SU-DHL-6 (cell line): Measurements from ENCODE around the gene B4GALT5.

Source experiments
- H2AFZ ChIP-seq: fragments of 200-600 bp; sonication (generic); 2 replicates; pipeline ENCODE4 v1.6.1; 2014; ENCODE audit warnings: low read depth, mild to moderate bottlenecking, moderate library complexity, mixed read lengths, antibody characterized with exemption, low read length; ENCODE audit not compliant: severe bottlenecking
- H3F3A ChIP-seq: fragments of 200-600 bp; shearing (Covaris generic); 2 replicates; pipeline ENCODE4 v1.6.0; 2016; ENCODE audit warnings: antibody characterized with exemption, mild to moderate bottlenecking; ENCODE audit not compliant: insufficient read depth
- H3K27ac ChIP-seq: fragments of 200-600 bp; sonication (generic); 2 replicates; pipeline ENCODE4 v1.5.1; 2016; ENCODE audit warnings: low read depth, mild to moderate bottlenecking, low read length, moderate library complexity, mixed read lengths
- H3K27me3 ChIP-seq: fragments of 200-600 bp; sonication (generic), shearing (Covaris generic); 2 replicates; pipeline ENCODE4 v1.6.0; 2014; ENCODE audit warnings: mild to moderate bottlenecking, low read length
- H3K36me3 ChIP-seq: fragments of 200-600 bp; sonication (generic); 2 replicates; pipeline ENCODE4 v1.6.1; 2014; ENCODE audit warnings: mild to moderate bottlenecking, low read length, mixed read lengths
- H3K4me2 ChIP-seq: fragments of 300-600, 200-600 bp; shearing (Covaris generic), sonication (generic); 2 replicates; pipeline ENCODE4 v1.6.0; 2014; ENCODE audit warnings: low read length, low read depth, mild to moderate bottlenecking; ENCODE audit not compliant: poor library complexity, severe bottlenecking
- H3K4me3 ChIP-seq: fragments of 200-600 bp; sonication (generic); 2 replicates; pipeline ENCODE4 v1.5.1; 2014; ENCODE audit warnings: antibody characterized with exemption, low read length, mild to moderate bottlenecking, mixed read lengths; ENCODE audit not compliant: insufficient read depth, poor library complexity, severe bottlenecking
- H3K79me2 ChIP-seq: fragments of 200-600 bp; sonication (generic); 2 replicates; pipeline ENCODE4 v1.6.1; 2014; ENCODE audit warnings: mild to moderate bottlenecking, low read length, moderate library complexity; ENCODE audit not compliant: insufficient read depth
- H3K9ac ChIP-seq: fragments of 200-600 bp; sonication (generic); 2 replicates; pipeline ENCODE4 v1.7.0; 2014; ENCODE audit warnings: mild to moderate bottlenecking, low read length
- H3K9me2 ChIP-seq: fragments of 200-600 bp; sonication (generic); replicated peaks from 2 replicates; pipeline ENCODE4 v1.6.1; 2014; ENCODE audit warnings: low read length; ENCODE audit not compliant: insufficient read depth
- H3K9me3 ChIP-seq: fragments of 200-600 bp; sonication (generic); 2 replicates; pipeline ENCODE4 v1.6.1; 2014; ENCODE audit warnings: low read length, mixed read lengths; ENCODE audit not compliant: insufficient read depth
- H4K20me1 ChIP-seq: fragments of 200-600 bp; sonication (generic); 2 replicates; pipeline ENCODE4 v1.6.1; 2014; ENCODE audit warnings: low read depth, mild to moderate bottlenecking, antibody characterized with exemption, low read length, moderate library complexity, mixed read lengths
- EZH2phosphoT487 ChIP-seq: fragments of 200-600 bp; sonication (generic), shearing (Covaris generic); conservative IDR thresholded peaks from 2 replicates; pipeline ENCODE4 v1.6.1; 2018; ENCODE audit warnings: mild to moderate bottlenecking, antibody characterized with exemption, low read length, moderate library complexity, mixed read lengths
- TF ChIP-seq, protein P1 (sequence below): fragments of 200-600 bp; sonication (generic); IDR thresholded peaks from one replicate; pipeline ENCODE4 v1.5.1; 2017; ENCODE audit warnings: antibody characterized with exemption, mild to moderate bottlenecking, low read length, moderate library complexity; ENCODE audit not compliant: insufficient read depth, poor library complexity, severe bottlenecking

Gene B4GALT5

DNA sequence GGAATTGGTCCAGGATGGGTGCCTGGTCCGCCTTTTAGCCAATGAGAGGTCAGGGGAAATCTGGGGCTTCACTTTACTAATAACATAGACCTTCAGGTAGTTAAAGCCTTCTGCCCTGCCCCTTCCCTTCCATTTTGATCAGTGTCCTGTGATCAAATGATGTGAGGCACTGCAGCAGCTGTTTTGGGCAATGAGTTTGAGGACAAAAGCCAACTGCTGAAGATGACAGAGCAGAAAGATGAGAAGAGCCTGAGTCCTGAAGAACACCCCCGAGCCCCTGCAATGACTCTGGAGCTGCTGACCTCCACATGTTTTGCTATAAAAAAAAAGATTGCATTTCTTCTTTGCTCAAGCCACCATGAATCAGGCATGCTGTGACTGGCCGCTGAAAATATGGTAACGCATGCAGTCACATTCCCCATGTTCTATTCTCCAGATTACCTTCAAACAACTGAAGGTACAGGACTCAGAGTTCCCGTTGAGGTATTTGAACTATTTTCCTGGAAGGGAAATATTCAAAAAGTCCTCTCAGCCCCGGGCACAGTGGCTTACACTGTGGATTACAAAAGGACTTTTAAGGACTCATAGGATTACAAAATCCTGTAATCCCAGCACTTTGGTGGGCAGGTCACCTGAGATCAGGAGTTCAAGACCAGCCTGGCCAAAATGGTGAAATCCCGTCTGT lies 45.7 kb upstream of the B4GALT5 start:
- no peaks in the 10 kb centered on the region for H3K9me2 ChIP-seq
- no peak overlapping the region for H3K27ac ChIP-seq
- no peak for TF ChIP-seq EZH2phosphoT487
- TF ChIP-seq, protein P1, sequence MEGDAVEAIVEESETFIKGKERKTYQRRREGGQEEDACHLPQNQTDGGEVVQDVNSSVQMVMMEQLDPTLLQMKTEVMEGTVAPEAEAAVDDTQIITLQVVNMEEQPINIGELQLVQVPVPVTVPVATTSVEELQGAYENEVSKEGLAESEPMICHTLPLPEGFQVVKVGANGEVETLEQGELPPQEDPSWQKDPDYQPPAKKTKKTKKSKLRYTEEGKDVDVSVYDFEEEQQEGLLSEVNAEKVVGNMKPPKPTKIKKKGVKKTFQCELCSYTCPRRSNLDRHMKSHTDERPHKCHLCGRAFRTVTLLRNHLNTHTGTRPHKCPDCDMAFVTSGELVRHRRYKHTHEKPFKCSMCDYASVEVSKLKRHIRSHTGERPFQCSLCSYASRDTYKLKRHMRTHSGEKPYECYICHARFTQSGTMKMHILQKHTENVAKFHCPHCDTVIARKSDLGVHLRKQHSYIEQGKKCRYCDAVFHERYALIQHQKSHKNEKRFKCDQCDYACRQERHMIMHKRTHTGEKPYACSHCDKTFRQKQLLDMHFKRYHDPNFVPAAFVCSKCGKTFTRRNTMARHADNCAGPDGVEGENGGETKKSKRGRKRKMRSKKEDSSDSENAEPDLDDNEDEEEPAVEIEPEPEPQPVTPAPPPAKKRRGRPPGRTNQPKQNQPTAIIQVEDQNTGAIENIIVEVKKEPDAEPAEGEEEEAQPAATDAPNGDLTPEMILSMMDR, result no peak
- H2AFZ ChIP-seq, result no peak overlapping the region
- H3K9me3 ChIP-seq, result no peaks in the 10 kb centered on the region
- no peak overlapping the region for H3K4me3 ChIP-seq
- no peaks in the 10 kb centered on the region for H4K20me1 ChIP-seq
- no peaks in the 10 kb centered on the region for H3K36me3 ChIP-seq
- H3F3A ChIP-seq, result peaks cover 6% of the 10 kb centered on the region; the same call in 1 of the 2 replicates
- no peaks in the 10 kb centered on the region for H3K79me2 ChIP-seq
- H3K27me3 ChIP-seq, result no peaks in the 10 kb centered on the region
- H3K9ac ChIP-seq, result no peak overlapping the region
- H3K4me2 ChIP-seq, result no peak overlapping the region

DNA sequence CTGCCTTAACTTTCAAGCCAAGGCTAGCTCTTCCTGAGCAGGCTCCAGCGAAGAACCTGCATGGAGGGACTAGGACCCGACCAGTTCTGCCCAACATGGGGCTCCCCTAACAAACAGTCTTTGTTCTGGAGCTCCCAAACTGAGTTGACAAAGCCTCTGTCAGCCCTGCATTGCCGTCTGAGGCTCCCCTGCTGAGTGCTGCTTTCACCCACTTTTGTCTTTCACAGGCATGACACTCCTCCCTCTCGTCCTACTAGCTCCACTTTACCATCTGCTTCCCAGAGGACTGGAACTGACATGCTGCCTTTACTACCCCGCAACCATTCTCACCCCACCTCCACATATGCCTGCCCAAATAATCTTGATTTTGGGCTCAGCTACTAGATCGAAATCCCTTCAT lies 45.1 kb upstream of the B4GALT5 start:
- Histone ChIP-seq H4K20me1 (no peaks in the 10 kb centered on the region), H3F3A (peaks cover 6% of the 10 kb centered on the region; the same call in 1 of the 2 replicates), H3K79me2 (no peaks in the 10 kb centered on the region), H3K9ac (no peak overlapping the region), H3K4me2 (no peak overlapping the region), H2AFZ (no peak overlapping the region), H3K36me3 (no peaks in the 10 kb centered on the region), H3K27me3 (no peaks in the 10 kb centered on the region), H3K27ac (no peak overlapping the region), H3K9me3 (no peaks in the 10 kb centered on the region), H3K9me2 (no peaks in the 10 kb centered on the region), H3K4me3 (no peak overlapping the region)
- TF ChIP-seq EZH2phosphoT487, result no peak
- TF ChIP-seq, protein P1, result no peak

DNA sequence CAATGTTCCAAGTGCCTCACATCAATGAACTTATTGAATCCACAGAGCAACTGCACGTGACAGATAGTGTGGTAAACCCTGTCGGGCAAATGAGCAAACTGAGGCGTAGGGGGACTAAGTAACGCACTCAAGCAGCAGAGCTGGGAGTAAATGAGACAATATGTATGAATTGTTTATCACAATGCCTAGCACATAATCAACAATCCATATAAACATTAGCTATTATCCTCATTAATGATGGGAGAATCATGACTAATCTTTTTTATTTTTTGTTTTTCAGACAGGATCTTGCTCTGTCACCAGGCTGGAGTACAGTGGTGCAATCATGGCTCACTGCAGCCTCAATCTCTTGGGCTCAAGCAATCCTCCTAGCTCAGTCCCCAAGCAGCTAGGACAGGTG lies 43.9 kb upstream of the B4GALT5 start:
- TF ChIP-seq, protein P1, result no peak
- no peak for TF ChIP-seq EZH2phosphoT487
- Histone ChIP-seq H4K20me1 (no peaks in the 10 kb centered on the region), H3K27me3 (no peaks in the 10 kb centered on the region), H3F3A (peaks cover 6% of the 10 kb centered on the region; the same call in 1 of the 2 replicates), H3K9ac (no peak overlapping the region), H3K36me3 (no peaks in the 10 kb centered on the region), H3K79me2 (no peaks in the 10 kb centered on the region), H2AFZ (no peak overlapping the region), H3K9me3 (no peaks in the 10 kb centered on the region), H3K4me3 (no peak overlapping the region), H3K9me2 (no peaks in the 10 kb centered on the region), H3K27ac (no peak overlapping the region), H3K4me2 (no peak overlapping the region)
